BJ (cell line): Measurements from ENCODE around the gene CCDC57. TPM values are rescaled to one million over a fixed set of nuclear protein-coding genes. Genes with fewer than 3 reads are reported as not detected.
A peak's percentile ranks its signal among the peaks of the same experiment; 100 is the strongest.
"Not testable (repeated sequence)": the region's sequence is repeated elsewhere in the genome, so short reads cannot be mapped to it uniquely, and the experiment has no call there.

ENCODE experiments used
- CTCF ChIA-PET: fragments of 350-600 bp; formaldehyde crosslinking; extraction: SDS; loops from one replicate; lab custom pipeline; 2021; ENCODE audit warnings: antibody characterized with exemption, inconsistent platforms; lab: Yijun Ruan, JAX
- POLR2A ChIA-PET: fragments of 300-600 bp; sonication (Branson Sonifier 250); formaldehyde crosslinking; extraction: SDS; loops from one replicate; lab custom pipeline; 2021; ENCODE audit warnings: antibody characterized with exemption; lab: Charles Lee
- DNase-seq: peaks from one replicate; pipeline ENCODE4 v3.0.0-alpha.2; 2011; ENCODE audit warnings: low read depth
- H3K27me3 ChIP-seq: 2 replicates; pipeline ENCODE4 v1.6.0; 2011; ENCODE audit warnings: low read length; ENCODE audit not compliant: control insufficient read depth, insufficient read depth
- H3K36me3 ChIP-seq: 2 replicates; pipeline ENCODE4 v1.5.1; 2011; ENCODE audit warnings: low read length; ENCODE audit not compliant: control insufficient read depth, insufficient read depth
- H3K4me3 ChIP-seq: 2 replicates; pipeline ENCODE4 v1.5.1; 2011; ENCODE audit warnings: low read depth, mild to moderate bottlenecking, control low read depth, low read length
- CTCF ChIP-seq: IDR thresholded peaks from 2 replicates; pipeline ENCODE4 v1.5.1; 2011; ENCODE audit warnings: low read depth, mild to moderate bottlenecking, control low read depth, inconsistent platforms, low read length, moderate library complexity; ENCODE audit not compliant: insufficient read depth
- polyA plus RNA-seq: library from polyadenylated mRNA; depleted of rRNA; stranded (reverse); fragments of >200 nt; gene quantifications from 2 replicates; pipeline ENCODE4 v1.2.3, GENCODE V29; 2011

Gene CCDC57
- polyA plus RNA-seq, 1 experiment, result 15.4 TPM

DNA sequence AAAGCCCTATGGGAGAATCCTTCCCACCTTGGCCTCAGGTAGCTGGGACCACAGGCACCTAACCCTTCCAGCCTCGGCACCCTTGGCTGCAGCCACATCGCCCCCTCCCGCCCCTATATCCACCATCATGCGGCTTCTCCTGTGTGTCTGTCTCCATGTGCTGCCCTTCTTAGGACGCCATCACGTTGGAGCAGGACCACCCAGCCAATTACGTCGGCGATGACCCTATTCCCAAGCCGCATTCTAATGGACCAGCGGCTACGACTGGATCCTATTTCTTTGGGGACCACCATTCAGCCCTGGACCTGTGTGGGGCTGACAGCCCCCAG lies 3.3 kb upstream of the CCDC57 start:
- TF ChIP-seq CTCF, result no peak
- no peak for DNase-seq
- POLR2A ChIA-PET, result no interaction called here
- no peak overlapping the region for H3K4me3 ChIP-seq
- CTCF ChIA-PET, result interaction anchor here (1.1 kb wide), 1 partner anchor 10 kb away, joined by 3 read pairs; no protein-coding TSS in a partner anchor
- no peaks in the 10 kb centered on the region for H3K27me3 ChIP-seq
- H3K36me3 ChIP-seq, result no peaks in the 10 kb centered on the region

- Histone ChIP-seq H3K27me3 (no peaks in the 10 kb centered on the region), H3K4me3 (no peak overlapping the region), H3K36me3 (no peaks in the 10 kb centered on the region)
- POLR2A ChIA-PET, result no interaction called here
- no peak for DNase-seq
- CTCF ChIA-PET, result interaction anchor here (1.0 to 1.1 kb wide), 2 partner anchors 9 to 10 kb away, joined by 3 to 4 read pairs; no protein-coding TSS in a partner anchor
- TF ChIP-seq CTCF, result no peak
These were observed 2.7 kb upstream of the CCDC57 start for GRCh38 chr17:82215095-82215971.

GRCh38 chr17:82214012-82214628 lies 1.5 kb upstream of the CCDC57 start:
- POLR2A ChIA-PET, result no interaction called here
- Histone ChIP-seq H3K4me3 (no peak overlapping the region), H3K27me3 (no peaks in the 10 kb centered on the region), H3K36me3 (no peaks in the 10 kb centered on the region)
- CTCF ChIA-PET, result interaction anchor here (0.8 to 3.3 kb wide), 4 partner anchors 8 to 184 kb away, joined by 3 to 15 read pairs (median 4); no protein-coding TSS in a partner anchor
- no peak for DNase-seq
- TF ChIP-seq CTCF, result no peak

GRCh38 chr17:82213251-82214011 lies 789 bp upstream of the CCDC57 start:
- POLR2A ChIA-PET, result no interaction called here
- Histone ChIP-seq H3K27me3 (no peaks in the 10 kb centered on the region), H3K36me3 (no peaks in the 10 kb centered on the region), H3K4me3 (peak overlapping the region; percentile 85)
- CTCF ChIA-PET, result interaction anchor here (0.8 to 3.3 kb wide), 3 partner anchors 17 to 183 kb away, joined by 3 to 15 read pairs (median 3); no protein-coding TSS in a partner anchor
- TF ChIP-seq CTCF, result no peak
- DNase-seq, result no peak

GRCh38 chr17:82210655-82211054 lies 2.0 kb downstream of the CCDC57 start:
- POLR2A ChIA-PET, DNase-seq, H3K36me3 ChIP-seq, H3K27me3 ChIP-seq, CTCF ChIA-PET, H3K4me3 ChIP-seq: not testable (repeated sequence)
